Tibial nerve (tissue), 4 donors: ENCODE measurements around the gene PRDM4. TPM values are rescaled to one million over a fixed set of nuclear protein-coding genes. Genes with fewer than 3 reads are reported as not detected.
"Not testable (repeated sequence)": the region's sequence is repeated elsewhere in the genome, so short reads cannot be mapped to it uniquely, and the experiment has no call there.

Experiments used
- DNase-seq, 2 donors: peaks; one replicate each; pipeline ENCODE4 v3.0.0-alpha.2; 2019; ENCODE audit warnings: low spot score in 2 of 2
- H3K27ac ChIP-seq, 4 donors: fragments of 200-600 bp; sonication (generic) in 3 of 4; one replicate each; pipeline ENCODE4 v1.5.1; 2017 to 2019; ENCODE audit warnings: mild to moderate bottlenecking in 1 of 4
- H3K27me3 ChIP-seq, 2 donors: fragments of 200-600 bp; sonication (generic) in 1 of 2; one replicate each; pipeline versions ENCODE4 v1.5.1 to v1.6.0; 2017 to 2019
- H3K36me3 ChIP-seq, 3 donors: fragments of 200-600 bp; sonication (generic); one replicate each; pipeline ENCODE4 v1.5.1; 2018 to 2019
- H3K4me1 ChIP-seq, 4 donors: fragments of 200-600 bp; sonication (generic) in 3 of 4; one replicate each; pipeline ENCODE4 v1.5.1; 2017 to 2019
- H3K4me3 ChIP-seq, 4 donors: fragments of 200-600 bp; sonication (generic) in 3 of 4; one replicate each; pipeline ENCODE4 v1.5.1; 2017 to 2019; ENCODE audit warnings: mild to moderate bottlenecking in 1 of 4, moderate library complexity in 1 of 4
- H3K9me3 ChIP-seq, 4 donors: fragments of 200-600 bp; sonication (generic) in 3 of 4; one replicate each; pipeline ENCODE4 v1.5.1; 2017 to 2019
- EP300 ChIP-seq, 2 donors: sonication (generic); formaldehyde crosslinking; IDR thresholded peaks; one replicate each; pipeline ENCODE4 v1.6.1; 2017; ENCODE audit warnings: antibody characterized with exemption in 2 of 2, mild to moderate bottlenecking in 1 of 2
- POLR2A ChIP-seq, 2 donors: fragments of 450-650 bp; IDR thresholded peaks; one replicate each; pipeline ENCODE4 v1.6.1; 2017; ENCODE audit warnings: antibody characterized with exemption in 2 of 2, mild to moderate bottlenecking in 2 of 2, moderate library complexity in 2 of 2
- WGBS, 2 donors: methylation state at CpG; one replicate each; pipeline ENCODE4 v1.1.5; 2018; 5-methylcytosine and 5-hydroxymethylcytosine counted together
- total RNA-seq, 4 donors: library from RNA; depleted of rRNA; stranded (reverse); fragments of >200 nt; gene quantifications; one replicate each; pipeline ENCODE4 v1.1.0, GENCODE V29; 2016
- TF ChIP-seq, protein P1 (sequence below), 5 experiments: fragments of 200-600 bp in 3 of 5; fragments of 450-650 bp in 2 of 5; sonication (generic) in 3 of 5; IDR thresholded peaks; one replicate each; pipeline ENCODE4 v1.5.1; 2016 to 2019; ENCODE audit warnings: antibody characterized with exemption in 5 of 5, mild to moderate bottlenecking in 3 of 5, moderate library complexity in 2 of 5

PRDM4 gene
- total RNA-seq, 4 donors from 2014 or later, result 25.6 to 36.9 (median 34.7) TPM

DNA sequence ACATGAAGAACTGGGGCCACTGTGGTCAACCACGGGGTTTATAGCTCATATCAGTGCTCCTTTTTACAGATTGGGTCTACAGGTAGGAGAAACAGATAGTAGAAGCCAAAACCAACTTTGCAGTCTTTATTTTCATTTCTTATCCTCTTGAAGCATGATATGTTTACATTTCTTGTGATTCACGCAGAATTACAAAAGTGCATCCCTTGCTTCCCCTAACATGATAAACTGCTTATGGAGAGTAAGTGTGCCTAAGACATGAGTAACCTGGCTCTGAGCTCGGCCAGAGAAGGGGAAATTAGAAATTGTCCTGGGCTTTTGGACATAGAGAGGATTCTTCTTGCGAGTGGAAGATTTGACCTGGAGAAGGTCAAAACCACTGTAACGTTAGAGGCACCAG lies 56.9 kb downstream of the PRDM4 start:
- Histone ChIP-seq H3K4me1 (no peaks in the 10 kb centered on the region), H3K27ac (no peak overlapping the region), H3K27me3 (no peaks in the 10 kb centered on the region), H3K36me3 (peaks cover 9 to 92% (median 50%) of the 10 kb centered on the region in 3 donors), H3K4me3 (no peak overlapping the region), H3K9me3 (peaks cover 0 to 12% (median 0%) of the 10 kb centered on the region in 4 donors)
- TF ChIP-seq EP300 (IDR thresholded peaks at IDR 0.05) (no peak), POLR2A (IDR thresholded peaks at IDR 0.05) (no peak)
- TF ChIP-seq, protein P1, sequence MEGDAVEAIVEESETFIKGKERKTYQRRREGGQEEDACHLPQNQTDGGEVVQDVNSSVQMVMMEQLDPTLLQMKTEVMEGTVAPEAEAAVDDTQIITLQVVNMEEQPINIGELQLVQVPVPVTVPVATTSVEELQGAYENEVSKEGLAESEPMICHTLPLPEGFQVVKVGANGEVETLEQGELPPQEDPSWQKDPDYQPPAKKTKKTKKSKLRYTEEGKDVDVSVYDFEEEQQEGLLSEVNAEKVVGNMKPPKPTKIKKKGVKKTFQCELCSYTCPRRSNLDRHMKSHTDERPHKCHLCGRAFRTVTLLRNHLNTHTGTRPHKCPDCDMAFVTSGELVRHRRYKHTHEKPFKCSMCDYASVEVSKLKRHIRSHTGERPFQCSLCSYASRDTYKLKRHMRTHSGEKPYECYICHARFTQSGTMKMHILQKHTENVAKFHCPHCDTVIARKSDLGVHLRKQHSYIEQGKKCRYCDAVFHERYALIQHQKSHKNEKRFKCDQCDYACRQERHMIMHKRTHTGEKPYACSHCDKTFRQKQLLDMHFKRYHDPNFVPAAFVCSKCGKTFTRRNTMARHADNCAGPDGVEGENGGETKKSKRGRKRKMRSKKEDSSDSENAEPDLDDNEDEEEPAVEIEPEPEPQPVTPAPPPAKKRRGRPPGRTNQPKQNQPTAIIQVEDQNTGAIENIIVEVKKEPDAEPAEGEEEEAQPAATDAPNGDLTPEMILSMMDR (IDR thresholded peaks at IDR 0.05), result no peak
- DNase-seq, result no peak
- 78 to 87% methylated on average over 5 of the region's 5 CpGs for WGBS, 2 donors

DNA sequence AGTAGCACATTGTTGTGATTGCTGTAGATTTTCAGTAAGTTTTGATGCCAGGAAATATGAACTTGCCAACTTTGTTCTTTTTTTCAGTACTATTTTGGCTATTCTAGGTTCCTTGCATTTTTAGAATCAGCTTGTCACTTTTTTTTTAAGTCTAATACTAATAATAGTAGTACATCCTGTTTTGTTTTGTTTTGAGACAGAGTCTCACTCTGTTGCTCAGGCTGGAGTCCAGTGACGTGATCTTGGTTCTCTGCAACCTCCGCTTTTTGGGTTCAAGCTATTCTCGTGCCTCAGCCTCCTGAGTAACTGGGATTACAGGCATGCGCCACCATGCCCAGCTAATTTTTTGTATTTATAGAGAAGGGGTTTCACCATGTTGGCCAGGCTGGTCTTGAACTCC lies 58.8 kb downstream of the PRDM4 start:
- Histone ChIP-seq H3K27me3 (no peaks in the 10 kb centered on the region), H3K4me3 (no peak overlapping the region), H3K9me3 (peaks cover 0 to 12% (median 0%) of the 10 kb centered on the region in 4 donors), H3K36me3 (peaks cover 7 to 94% (median 47%) of the 10 kb centered on the region in 3 donors), H3K27ac (no peak overlapping the region), H3K4me1 (no peaks in the 10 kb centered on the region)
- DNase-seq, result no peak
- TF ChIP-seq EP300 (IDR thresholded peaks at IDR 0.05), result no peak
- no peak for TF ChIP-seq POLR2A (IDR thresholded peaks at IDR 0.05)
- TF ChIP-seq, protein P1 (IDR thresholded peaks at IDR 0.05), result no peak
- WGBS, 2 donors, result 90 to 94% methylated on average over 4 of the region's 4 CpGs

DNA sequence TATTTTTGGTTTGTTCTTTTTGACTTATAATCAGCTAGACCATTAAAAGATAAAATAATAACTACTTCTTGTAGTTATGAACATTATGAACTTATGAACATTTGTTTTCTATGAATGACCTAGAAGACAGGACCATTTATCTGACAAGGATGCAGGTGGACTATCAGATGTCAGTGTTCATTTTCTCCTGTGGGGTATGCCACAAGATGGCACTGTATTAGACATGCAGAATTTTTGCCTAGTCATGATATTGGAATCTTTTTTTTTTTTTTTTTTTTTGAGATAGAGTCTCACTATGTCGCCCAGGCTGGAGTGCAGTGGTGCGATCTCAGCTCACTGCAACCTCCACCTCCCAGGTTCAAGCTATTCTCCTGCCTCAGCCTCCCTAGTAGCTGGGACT lies 65.2 kb downstream of the PRDM4 start:
- 86 to 93% methylated on average over 2 of the region's 2 CpGs for WGBS, 2 donors
- not testable (repeated sequence) for H3K9me3 ChIP-seq, H3K27me3 ChIP-seq, H3K27ac ChIP-seq, H3K4me3 ChIP-seq, H3K4me1 ChIP-seq, DNase-seq
- peaks cover 7 to 100% (median 27%) of the 10 kb centered on the region in 3 donors for H3K36me3 ChIP-seq

GRCh38 chr12:107685360-107686248 lies 75.3 kb downstream of the PRDM4 start, which contains the start of gene PWP1:
TSS of gene PWP1 (plus strand) at chr12:107685799. CDS start at chr12:107685900, 101 bp downstream.
- Histone ChIP-seq H3K4me3 (peak within 1 kb of the TSS; percentile 52 to 97 (median 92)), H3K27ac (peak within 1 kb of the TSS; percentile 18 to 90 (median 82)), H3K4me1 (peaks cover 0 to 25% (median 11%) of the 10 kb centered on the region in 4 donors), H3K36me3 (peaks cover 2 to 25% (median 14%) of the 10 kb centered on the region in 3 donors), H3K9me3 (no peaks in the 10 kb centered on the region), H3K27me3 (no peaks in the 10 kb centered on the region)
- 0 to 1% methylated on average over 32 to 51 of the region's 51 CpGs for WGBS, 2 donors
- DNase-seq, result peak; percentile 89 to 95
- peak; percentile 85 to 97 for TF ChIP-seq EP300 (IDR thresholded peaks at IDR 0.05)
- TF ChIP-seq, protein P1 (IDR thresholded peaks at IDR 0.05), result peak in 1 of 5 experiments; percentile 52
- peak; percentile 50 to 56 for TF ChIP-seq POLR2A (IDR thresholded peaks at IDR 0.05)

DNA sequence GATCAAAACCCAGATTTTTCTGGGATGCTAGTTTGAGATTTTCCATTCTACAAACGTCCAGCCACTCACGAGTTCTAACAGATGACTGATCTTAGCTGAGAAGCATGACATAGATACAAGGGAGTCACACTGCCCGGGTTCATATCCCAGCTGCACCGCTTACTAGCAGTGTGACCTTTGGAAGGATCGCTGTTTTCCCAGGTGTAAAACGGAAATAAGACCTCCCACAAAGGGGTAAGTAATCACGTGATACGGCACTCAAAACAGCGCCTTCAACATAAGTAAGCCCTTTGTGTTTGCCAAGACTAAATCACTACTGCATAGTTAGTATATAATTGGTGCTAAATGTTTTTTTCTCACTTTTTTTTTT lies 76.0 kb downstream of the PRDM4 start:
- H3K27me3 ChIP-seq, result no peaks in the 10 kb centered on the region
- 5 to 10% methylated on average over 9 of the region's 9 CpGs for WGBS, 2 donors
- no peaks in the 10 kb centered on the region for H3K9me3 ChIP-seq
- H3K4me1 ChIP-seq, result peaks cover 0 to 25% (median 11%) of the 10 kb centered on the region in 4 donors
- no peak for TF ChIP-seq POLR2A (IDR thresholded peaks at IDR 0.05)
- TF ChIP-seq, protein P1 (IDR thresholded peaks at IDR 0.05), result no peak
- TF ChIP-seq EP300 (IDR thresholded peaks at IDR 0.05), result no peak
- peak overlapping the region; percentile 18 to 90 (median 82) for H3K27ac ChIP-seq
- peaks cover 2 to 19% (median 9%) of the 10 kb centered on the region in 3 donors for H3K36me3 ChIP-seq
- DNase-seq, result no peak
- peak overlapping the region; percentile 52 to 97 (median 92) for H3K4me3 ChIP-seq
